ENCODE results near the gene HOXA9.

HOXA9 gene

DNA sequence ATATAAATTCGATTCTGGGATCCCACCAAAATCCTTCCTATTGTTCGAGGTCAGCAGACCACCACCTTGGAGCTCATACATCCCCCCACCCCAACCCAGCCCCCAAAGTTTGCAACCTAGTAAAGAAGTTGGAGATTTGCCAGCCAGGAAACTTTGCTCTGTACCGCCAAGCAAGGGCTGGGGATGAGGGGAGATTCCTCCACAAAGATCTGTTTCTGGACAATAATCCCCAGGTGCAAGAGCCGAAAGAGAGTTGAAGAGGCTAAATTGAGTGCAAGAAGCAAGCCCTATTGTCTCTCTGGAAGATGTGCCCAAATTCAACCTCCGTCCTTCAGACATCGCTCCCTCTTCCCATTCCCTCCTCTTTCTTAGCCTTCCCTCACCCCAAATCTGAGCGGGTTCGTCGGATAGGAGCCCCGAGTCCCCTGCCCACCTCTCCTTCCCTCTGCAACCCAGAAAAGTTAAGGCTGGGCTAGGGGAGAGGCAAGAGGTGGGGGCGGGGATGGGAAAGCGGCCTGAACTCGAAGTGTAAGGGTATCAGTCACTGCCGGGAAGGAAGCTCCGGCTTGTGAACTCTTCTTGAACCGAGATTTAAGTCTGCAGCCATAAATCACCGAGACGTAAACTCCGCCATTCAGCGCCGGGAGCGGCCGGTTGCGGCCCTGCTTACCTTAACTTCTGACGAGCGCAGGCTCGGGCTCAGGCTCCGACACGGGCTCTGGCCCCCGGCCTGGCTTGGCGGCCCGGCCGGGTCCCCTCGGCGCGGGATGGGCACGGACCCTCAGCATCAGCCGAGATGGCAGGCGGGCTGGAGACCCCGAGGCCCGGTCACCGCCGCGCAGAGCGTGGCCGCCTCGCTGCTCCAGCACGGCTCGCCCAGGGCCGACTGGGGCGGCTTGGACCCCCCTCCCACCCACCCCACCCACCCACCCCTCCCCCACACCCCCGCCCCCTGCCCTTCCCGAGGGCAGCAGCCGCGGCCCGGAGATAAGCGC is 52.1 kb downstream of the HOXA9 start:
- no peak for DNase-seq (ENCODE audit: low read depth in 2 of 2)

Measured in activated CD8-positive, alpha-beta memory T cell treated with anti-CD3 and anti-CD28 coated beads for 4 hours (primary cell).